Sigmoid colon (tissue), 7 donors: ENCODE measurements around the gene UTP4. TPM values are rescaled to one million over a fixed set of nuclear protein-coding genes. Genes with fewer than 3 reads are reported as not detected.

Experiments
- DNase-seq: peaks from one replicate; pipeline ENCODE4 v3.0.0-alpha.2; 2019
- H3K27ac ChIP-seq, 4 donors: fragments of 200-600 bp; sonication (generic); one replicate each; pipeline ENCODE4 v1.5.1; 2016 to 2019; ENCODE audit warnings: mild to moderate bottlenecking in 1 of 4
- H3K27me3 ChIP-seq, 3 donors: fragments of 200-600 bp; sonication (generic); one replicate each; pipeline ENCODE4 v1.5.1; 2019; ENCODE audit warnings: mild to moderate bottlenecking in 1 of 3
- H3K36me3 ChIP-seq, 4 donors: fragments of 200-600 bp; sonication (generic); one replicate each; pipeline ENCODE4 v1.5.1; 2016 to 2019
- H3K4me1 ChIP-seq, 4 donors: fragments of 200-600 bp; sonication (generic); one replicate each; pipeline ENCODE4 v1.5.1; 2017 to 2019
- H3K4me3 ChIP-seq, 4 donors: fragments of 200-600 bp; sonication (generic); one replicate each; pipeline ENCODE4 v1.5.1; 2017 to 2019; ENCODE audit warnings: mild to moderate bottlenecking in 2 of 4, moderate library complexity in 1 of 4
- H3K9me3 ChIP-seq, 4 donors: fragments of 200-600 bp in 3 of 4; sonication (generic) in 3 of 4; one replicate each; pipeline versions ENCODE4 v1.5.1 to v1.6.1; 2013 to 2019
- CTCF ChIP-seq, 4 experiments: fragments of 450-650 bp in 3 of 4; fragments of 200-600 bp in 1 of 4; IDR thresholded peaks; one replicate each; pipeline ENCODE4 v1.5.1; 2016 to 2019; ENCODE audit warnings: antibody characterized with exemption in 4 of 4, mild to moderate bottlenecking in 3 of 4, moderate library complexity in 2 of 4
- EP300 ChIP-seq, 4 donors: sonication (generic); formaldehyde crosslinking; IDR thresholded peaks; one replicate each; pipeline ENCODE4 v1.6.1; 2017; ENCODE audit warnings: antibody characterized with exemption in 4 of 4
- POLR2A ChIP-seq, 2 donors: fragments of 450-650 bp; IDR thresholded peaks; one replicate each; pipeline ENCODE4 v1.6.1; 2016; ENCODE audit warnings: antibody characterized with exemption in 2 of 2, mild to moderate bottlenecking in 2 of 2, moderate library complexity in 2 of 2
- POLR2AphosphoS5 ChIP-seq, 4 donors: sonication (generic); formaldehyde crosslinking; IDR thresholded peaks; one replicate each; pipeline ENCODE4 v1.6.1; 2017; ENCODE audit warnings: antibody characterized with exemption in 4 of 4
- WGBS, 2 donors: extraction: QIAGEN DNeasy Blood & Tissue Kit; methylation state at CpG; one replicate each; pipeline ENCODE4 v1.1.7; 2013; 5-methylcytosine and 5-hydroxymethylcytosine counted together
- intact Hi-C: fragments of 100-400 bp; cut with DNase I; formaldehyde crosslinking; loops from one replicate; pipeline ENCODE4 v1.15.1; 2023
- polyA plus RNA-seq, 3 donors: library from polyadenylated mRNA; stranded (reverse); fragments of 200-250 nt; gene quantifications; one replicate each; pipeline ENCODE4 v1.2.3, GENCODE V29; 2013
- total RNA-seq, 4 donors: library from RNA; depleted of rRNA; stranded (reverse); fragments of >200 nt; gene quantifications; one replicate each; pipeline ENCODE4 v1.1.0, GENCODE V29; 2016
- donor health status: healthy with polysubstance abuse.
- donor health status: Bipolar disorder and iron deficiency.
- donor health status: healthy.

The UTP4 gene
- total and polyA plus RNA-seq, 7 donors, result 9.5 to 37.5 (median 24.6) TPM

DNA sequence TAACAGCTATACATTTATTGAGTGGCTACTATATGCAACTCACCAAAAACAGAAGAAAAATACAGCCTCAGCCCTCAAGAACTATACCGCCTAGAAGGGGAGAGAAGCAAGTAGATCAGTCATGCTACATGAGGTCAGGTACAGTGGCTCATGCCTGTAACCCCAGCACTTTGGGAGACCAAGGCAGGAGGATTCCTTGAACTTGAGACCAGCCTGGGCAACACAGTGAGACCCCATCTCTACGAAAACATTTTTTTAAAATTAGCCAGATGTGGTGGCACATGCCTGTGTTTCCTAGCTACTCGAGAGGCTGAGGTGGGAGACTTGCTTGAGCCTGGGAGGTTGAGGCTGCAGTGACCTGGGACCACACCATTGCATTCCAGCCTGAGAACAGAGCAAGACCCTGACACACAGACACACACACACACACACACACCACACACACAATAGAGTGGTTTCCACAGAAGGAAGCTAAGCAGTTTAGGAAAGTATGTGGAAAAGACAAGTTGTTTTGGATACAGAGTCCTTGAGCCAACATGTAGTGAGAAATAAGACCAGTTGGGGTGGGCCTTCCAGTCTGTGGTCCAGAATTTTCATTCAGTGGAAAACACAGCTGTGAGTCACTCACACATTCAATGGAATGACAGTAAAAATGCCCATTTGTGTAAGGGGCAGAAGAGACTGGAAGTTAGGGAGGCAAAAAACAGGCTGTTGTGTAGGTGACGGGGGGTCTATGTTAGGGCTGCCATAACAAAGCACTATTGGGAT lies 43.8 kb downstream of the UTP4 start:
- WGBS, 2 donors, result 92 to 93% methylated on average over 4 of the region's 4 CpGs
- Histone ChIP-seq H3K4me3 (no peak overlapping the region), H3K9me3 (no peaks in the 10 kb centered on the region), H3K36me3 (no peaks in the 10 kb centered on the region), H3K4me1 (peaks cover 0 to 56% (median 43%) of the 10 kb centered on the region in 4 donors), H3K27me3 (no peaks in the 10 kb centered on the region), H3K27ac (peak overlapping the region in 2 of 4 donors; percentile 27 to 48)
- DNase-seq, result peak; percentile 52
- TF ChIP-seq POLR2AphosphoS5 (IDR thresholded peaks at IDR 0.05), result peak in 1 of 4 donors; percentile 14
- TF ChIP-seq POLR2A (IDR thresholded peaks at IDR 0.05), result no peak
- intact Hi-C loops, result no loop called here

GRCh38 chr16:69179328-69180010 lies 47.0 kb downstream of the UTP4 start:
- Histone ChIP-seq H3K27ac (peak overlapping the region; percentile 72 to 85 (median 77)), H3K36me3 (no peaks in the 10 kb centered on the region), H3K4me1 (peaks cover 0 to 43% (median 36%) of the 10 kb centered on the region in 4 donors), H3K27me3 (no peaks in the 10 kb centered on the region), H3K9me3 (no peaks in the 10 kb centered on the region), H3K4me3 (no peak overlapping the region)
- DNase-seq, result peak; percentile 91
- intact Hi-C loops, result no loop called here
- whole genome bisulfite sequencing, 2 donors, result 12 to 40% methylated on average over 6 of the region's 6 CpGs
- TF ChIP-seq CTCF (IDR thresholded peaks at IDR 0.05) (no peak), EP300 (IDR thresholded peaks at IDR 0.05) (no peak), POLR2A (IDR thresholded peaks at IDR 0.05) (no peak), POLR2AphosphoS5 (IDR thresholded peaks at IDR 0.05) (peak; percentile 66 to 83 (median 74))

DNA sequence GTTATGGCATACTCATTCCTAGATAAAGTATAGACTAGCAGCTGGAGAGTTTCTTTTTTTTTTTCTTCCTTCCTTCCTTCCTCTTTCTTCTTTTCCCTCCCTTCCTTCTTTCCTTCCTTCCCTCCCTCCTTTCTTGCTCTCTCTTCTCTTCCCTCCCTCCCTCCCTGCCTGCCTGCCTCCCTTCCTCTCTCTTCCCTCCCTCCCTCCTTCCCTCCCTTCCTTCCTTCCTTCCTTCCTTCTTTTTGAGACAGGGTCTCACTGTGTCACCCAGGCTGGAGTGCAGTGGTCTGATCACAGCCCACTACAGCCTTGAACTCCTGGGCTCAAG lies 47.5 kb downstream of the UTP4 start:
- peak overlapping the region; percentile 72 to 85 (median 77) for H3K27ac ChIP-seq
- H3K36me3 ChIP-seq, result no peaks in the 10 kb centered on the region
- peaks cover 0 to 43% (median 35%) of the 10 kb centered on the region in 4 donors for H3K4me1 ChIP-seq
- DNase-seq, result peak; percentile 26
- no peak for TF ChIP-seq CTCF (IDR thresholded peaks at IDR 0.05)
- no peak for TF ChIP-seq EP300 (IDR thresholded peaks at IDR 0.05)
- intact Hi-C loops, result no loop called here
- H3K9me3 ChIP-seq, result no peaks in the 10 kb centered on the region
- H3K4me3 ChIP-seq, result no peak overlapping the region
- no peaks in the 10 kb centered on the region for H3K27me3 ChIP-seq

GRCh38 chr16:69182730-69183416 lies 50.4 kb downstream of the UTP4 start:
- intact Hi-C loops, result no loop called here
- H3K4me1 ChIP-seq, result peaks cover 0 to 46% (median 36%) of the 10 kb centered on the region in 4 donors

More at GRCh38 chr16:69182730-69183416, 50.4 kb downstream of the UTP4 start:
- peak; percentile 54 for DNase-seq
- H3K9me3 ChIP-seq, result no peaks in the 10 kb centered on the region
- no peaks in the 10 kb centered on the region for H3K36me3 ChIP-seq
- H3K27ac ChIP-seq, result peak overlapping the region in 3 of 4 donors; percentile 30 to 62 (median 52)
- no peaks in the 10 kb centered on the region for H3K27me3 ChIP-seq
- TF ChIP-seq POLR2A (IDR thresholded peaks at IDR 0.05) (no peak), CTCF (IDR thresholded peaks at IDR 0.05) (no peak), EP300 (IDR thresholded peaks at IDR 0.05) (no peak), POLR2AphosphoS5 (IDR thresholded peaks at IDR 0.05) (no peak)
- H3K4me3 ChIP-seq, result no peak overlapping the region
- 54 to 61% methylated on average over 10 of the region's 10 CpGs for WGBS, 2 donors
